ENCODE results near the gene MELTF. TPM values are rescaled to one million over a fixed set of nuclear protein-coding genes. Genes with fewer than 3 reads are reported as not detected.

The MELTF gene
- total RNA-seq, 1 experiment from 2014 or later = 7.3 TPM

- TF ChIP-seq ELF4 (CRISPR knock-in tag; IDR thresholded peaks at IDR 0.05; ENCODE audit: low read depth) (no peak), IRF1 (CRISPR knock-in tag; IDR thresholded peaks at IDR 0.05) (no peak), ZNF532 (CRISPR knock-in tag; IDR thresholded peaks at IDR 0.05; ENCODE audit: borderline replicate concordance) (no peak), JAZF1 (CRISPR knock-in tag; IDR thresholded peaks at IDR 0.05) (no peak), SOX15 (CRISPR knock-in tag; IDR thresholded peaks at IDR 0.05) (no peak), TEAD4 (CRISPR knock-in tag; IDR thresholded peaks at IDR 0.05) (no peak), E2F5 (CRISPR knock-in tag; IDR thresholded peaks at IDR 0.05) (peak; percentile 39; the same call in 1 of the 2 replicates), ZNF423 (CRISPR knock-in tag; IDR thresholded peaks at IDR 0.05) (peak; percentile 94), ZNF416 (CRISPR knock-in tag; IDR thresholded peaks at IDR 0.05) (no peak), STAT6 (CRISPR knock-in tag; conservative IDR thresholded peaks at IDR 0.05; ENCODE audit: low read depth) (no peak), ZMAT4 (CRISPR knock-in tag; IDR thresholded peaks at IDR 0.05) (no peak), CREM (CRISPR knock-in tag; IDR thresholded peaks at IDR 0.05) (no peak), KAT7 (CRISPR knock-in tag; IDR thresholded peaks at IDR 0.05; ENCODE audit: borderline replicate concordance) (0 out of 2 replicates have a peak, but pooled peaks have one; percentile 47), ZNF512 (CRISPR knock-in tag; IDR thresholded peaks at IDR 0.05; ENCODE audit: borderline replicate concordance) (no peak), SP1 (CRISPR knock-in tag; conservative IDR thresholded peaks at IDR 0.05) (peak; percentile 59), ZNF671 (CRISPR knock-in tag; IDR thresholded peaks at IDR 0.05) (no peak), FOXK1 (CRISPR knock-in tag; IDR thresholded peaks at IDR 0.05) (no peak), SMAD3 (CRISPR knock-in tag; IDR thresholded peaks at IDR 0.05; ENCODE audit: borderline replicate concordance) (no peak)
- TF ChIP-seq, protein P1, sequence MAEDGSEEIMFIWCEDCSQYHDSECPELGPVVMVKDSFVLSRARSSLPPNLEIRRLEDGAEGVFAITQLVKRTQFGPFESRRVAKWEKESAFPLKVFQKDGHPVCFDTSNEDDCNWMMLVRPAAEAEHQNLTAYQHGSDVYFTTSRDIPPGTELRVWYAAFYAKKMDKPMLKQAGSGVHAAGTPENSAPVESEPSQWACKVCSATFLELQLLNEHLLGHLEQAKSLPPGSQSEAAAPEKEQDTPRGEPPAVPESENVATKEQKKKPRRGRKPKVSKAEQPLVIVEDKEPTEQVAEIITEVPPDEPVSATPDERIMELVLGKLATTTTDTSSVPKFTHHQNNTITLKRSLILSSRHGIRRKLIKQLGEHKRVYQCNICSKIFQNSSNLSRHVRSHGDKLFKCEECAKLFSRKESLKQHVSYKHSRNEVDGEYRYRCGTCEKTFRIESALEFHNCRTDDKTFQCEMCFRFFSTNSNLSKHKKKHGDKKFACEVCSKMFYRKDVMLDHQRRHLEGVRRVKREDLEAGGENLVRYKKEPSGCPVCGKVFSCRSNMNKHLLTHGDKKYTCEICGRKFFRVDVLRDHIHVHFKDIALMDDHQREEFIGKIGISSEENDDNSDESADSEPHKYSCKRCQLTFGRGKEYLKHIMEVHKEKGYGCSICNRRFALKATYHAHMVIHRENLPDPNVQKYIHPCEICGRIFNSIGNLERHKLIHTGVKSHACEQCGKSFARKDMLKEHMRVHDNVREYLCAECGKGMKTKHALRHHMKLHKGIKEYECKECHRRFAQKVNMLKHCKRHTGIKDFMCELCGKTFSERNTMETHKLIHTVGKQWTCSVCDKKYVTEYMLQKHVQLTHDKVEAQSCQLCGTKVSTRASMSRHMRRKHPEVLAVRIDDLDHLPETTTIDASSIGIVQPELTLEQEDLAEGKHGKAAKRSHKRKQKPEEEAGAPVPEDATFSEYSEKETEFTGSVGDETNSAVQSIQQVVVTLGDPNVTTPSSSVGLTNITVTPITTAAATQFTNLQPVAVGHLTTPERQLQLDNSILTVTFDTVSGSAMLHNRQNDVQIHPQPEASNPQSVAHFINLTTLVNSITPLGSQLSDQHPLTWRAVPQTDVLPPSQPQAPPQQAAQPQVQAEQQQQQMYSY (CRISPR knock-in tag; IDR thresholded peaks at IDR 0.05) = no peak
- TF ChIP-seq, protein P2, sequence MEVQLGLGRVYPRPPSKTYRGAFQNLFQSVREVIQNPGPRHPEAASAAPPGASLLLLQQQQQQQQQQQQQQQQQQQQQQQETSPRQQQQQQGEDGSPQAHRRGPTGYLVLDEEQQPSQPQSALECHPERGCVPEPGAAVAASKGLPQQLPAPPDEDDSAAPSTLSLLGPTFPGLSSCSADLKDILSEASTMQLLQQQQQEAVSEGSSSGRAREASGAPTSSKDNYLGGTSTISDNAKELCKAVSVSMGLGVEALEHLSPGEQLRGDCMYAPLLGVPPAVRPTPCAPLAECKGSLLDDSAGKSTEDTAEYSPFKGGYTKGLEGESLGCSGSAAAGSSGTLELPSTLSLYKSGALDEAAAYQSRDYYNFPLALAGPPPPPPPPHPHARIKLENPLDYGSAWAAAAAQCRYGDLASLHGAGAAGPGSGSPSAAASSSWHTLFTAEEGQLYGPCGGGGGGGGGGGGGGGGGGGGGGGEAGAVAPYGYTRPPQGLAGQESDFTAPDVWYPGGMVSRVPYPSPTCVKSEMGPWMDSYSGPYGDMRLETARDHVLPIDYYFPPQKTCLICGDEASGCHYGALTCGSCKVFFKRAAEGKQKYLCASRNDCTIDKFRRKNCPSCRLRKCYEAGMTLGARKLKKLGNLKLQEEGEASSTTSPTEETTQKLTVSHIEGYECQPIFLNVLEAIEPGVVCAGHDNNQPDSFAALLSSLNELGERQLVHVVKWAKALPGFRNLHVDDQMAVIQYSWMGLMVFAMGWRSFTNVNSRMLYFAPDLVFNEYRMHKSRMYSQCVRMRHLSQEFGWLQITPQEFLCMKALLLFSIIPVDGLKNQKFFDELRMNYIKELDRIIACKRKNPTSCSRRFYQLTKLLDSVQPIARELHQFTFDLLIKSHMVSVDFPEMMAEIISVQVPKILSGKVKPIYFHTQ (CRISPR knock-in tag; IDR thresholded peaks at IDR 0.05) = no peak
- TF ChIP-seq, protein P3, sequence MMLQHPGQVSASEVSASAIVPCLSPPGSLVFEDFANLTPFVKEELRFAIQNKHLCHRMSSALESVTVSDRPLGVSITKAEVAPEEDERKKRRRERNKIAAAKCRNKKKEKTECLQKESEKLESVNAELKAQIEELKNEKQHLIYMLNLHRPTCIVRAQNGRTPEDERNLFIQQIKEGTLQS (CRISPR knock-in tag; conservative IDR thresholded peaks at IDR 0.05) = no peak
Measured at GRCh38 chr3:197002701-197003454, 26.7 kb downstream of the MELTF start (continued).
